ENCODE data around the gene SH2B3. TPM values are rescaled to one million over a fixed set of nuclear protein-coding genes. Genes with fewer than 3 reads are reported as not detected.

The SH2B3 gene
- total RNA-seq, 3 donors from 2014 or later, result 16.5 to 22.4 (median 20.5) TPM

DNA sequence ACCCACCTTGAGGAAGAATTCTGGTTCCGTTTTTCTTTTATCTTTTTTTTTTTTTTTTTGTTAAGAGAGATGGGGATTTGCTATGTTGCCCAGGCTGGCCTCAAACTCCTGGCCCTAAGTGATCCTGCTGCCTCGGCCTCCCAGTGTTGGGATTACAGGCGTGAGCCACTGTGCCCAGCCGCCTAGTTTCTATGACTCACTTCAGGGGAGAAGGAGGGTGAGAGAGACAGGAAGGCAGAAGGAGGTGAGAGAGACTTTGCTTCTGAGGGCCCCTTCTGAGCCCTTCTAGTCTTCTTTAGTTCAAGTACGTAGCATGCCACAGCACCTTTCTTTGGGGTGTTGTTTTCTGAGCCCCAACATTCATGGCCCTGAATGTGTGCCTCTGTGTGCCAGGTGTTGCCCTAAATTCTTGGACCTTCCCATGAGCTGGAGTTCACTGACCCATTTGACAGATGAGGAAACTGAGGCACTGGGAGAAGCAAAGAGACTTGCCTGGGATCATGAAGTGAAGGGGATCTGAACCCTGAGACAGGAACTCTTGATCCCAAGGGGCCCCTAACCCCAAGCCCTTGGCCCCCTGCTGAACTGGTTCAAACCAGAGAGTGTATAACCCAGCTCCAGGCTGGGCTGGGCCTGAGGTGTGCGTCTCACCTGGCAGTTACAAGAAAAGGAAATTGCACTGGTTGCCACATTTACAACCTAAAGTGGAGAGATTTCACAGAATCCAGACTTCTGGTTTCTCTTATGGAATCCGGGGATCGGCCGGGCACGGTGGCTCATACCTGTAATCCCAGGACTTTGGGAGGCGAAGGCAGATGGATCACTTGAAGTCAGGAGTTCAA lies 20.8 kb downstream of the SH2B3 start:
- H3K36me3 ChIP-seq (ENCODE audit: low read depth), result no peaks in the 10 kb centered on the region
- TF ChIP-seq, protein P1, sequence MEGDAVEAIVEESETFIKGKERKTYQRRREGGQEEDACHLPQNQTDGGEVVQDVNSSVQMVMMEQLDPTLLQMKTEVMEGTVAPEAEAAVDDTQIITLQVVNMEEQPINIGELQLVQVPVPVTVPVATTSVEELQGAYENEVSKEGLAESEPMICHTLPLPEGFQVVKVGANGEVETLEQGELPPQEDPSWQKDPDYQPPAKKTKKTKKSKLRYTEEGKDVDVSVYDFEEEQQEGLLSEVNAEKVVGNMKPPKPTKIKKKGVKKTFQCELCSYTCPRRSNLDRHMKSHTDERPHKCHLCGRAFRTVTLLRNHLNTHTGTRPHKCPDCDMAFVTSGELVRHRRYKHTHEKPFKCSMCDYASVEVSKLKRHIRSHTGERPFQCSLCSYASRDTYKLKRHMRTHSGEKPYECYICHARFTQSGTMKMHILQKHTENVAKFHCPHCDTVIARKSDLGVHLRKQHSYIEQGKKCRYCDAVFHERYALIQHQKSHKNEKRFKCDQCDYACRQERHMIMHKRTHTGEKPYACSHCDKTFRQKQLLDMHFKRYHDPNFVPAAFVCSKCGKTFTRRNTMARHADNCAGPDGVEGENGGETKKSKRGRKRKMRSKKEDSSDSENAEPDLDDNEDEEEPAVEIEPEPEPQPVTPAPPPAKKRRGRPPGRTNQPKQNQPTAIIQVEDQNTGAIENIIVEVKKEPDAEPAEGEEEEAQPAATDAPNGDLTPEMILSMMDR (IDR thresholded peaks at IDR 0.05), result no peak
- H3K9me3 ChIP-seq, result no peaks in the 10 kb centered on the region
- DNase-seq (peak; percentile 66 to 73 (median 69)), ATAC-seq (peak; percentile 73)
- intact Hi-C loops (cut with DNase I, micrococcal nuclease), result no loop called here
- peaks cover 55% of the 10 kb centered on the region for H3K4me1 ChIP-seq (ENCODE audit: low read depth)
- H3K4me3 ChIP-seq, result no peak overlapping the region

DNA sequence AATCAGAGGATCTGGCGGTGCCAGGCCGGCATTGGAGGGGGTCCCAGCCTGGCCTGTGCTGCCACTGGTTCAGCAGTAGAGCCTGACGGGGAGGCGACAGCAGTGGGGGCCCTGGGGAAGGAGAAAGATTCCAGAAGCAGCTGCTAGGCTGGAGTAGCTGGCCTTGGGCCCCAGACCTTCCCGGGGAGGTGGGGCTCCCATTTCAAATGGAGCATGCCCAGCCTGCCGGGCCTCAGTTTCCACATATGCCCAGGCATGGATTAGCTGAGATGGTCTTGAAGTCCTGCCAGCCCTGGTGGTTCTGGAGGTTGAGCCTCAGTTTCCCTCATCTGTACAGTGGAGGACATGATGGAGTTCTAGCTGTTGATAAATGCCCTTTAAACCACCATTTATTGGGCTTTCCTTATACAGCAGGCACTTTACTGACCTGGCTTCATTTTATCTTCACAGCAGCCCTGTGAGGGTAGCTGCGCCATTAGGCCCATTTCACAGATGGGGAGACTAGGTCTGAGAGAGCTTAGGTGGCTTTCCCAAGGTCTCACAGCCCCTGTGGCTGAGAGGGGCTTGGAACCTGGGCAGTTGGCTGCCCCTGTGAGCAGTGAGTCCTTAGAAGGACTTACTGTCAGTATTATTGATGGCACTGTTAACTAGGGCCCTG lies 21.8 kb downstream of the SH2B3 start:
- ATAC-seq (no peak), DNase-seq (peak in 2 of 3 donors; percentile 46 to 54)
- Histone ChIP-seq H3K4me1 (ENCODE audit: low read depth) (peaks cover 64% of the 10 kb centered on the region), H3K36me3 (ENCODE audit: low read depth) (no peaks in the 10 kb centered on the region), H3K4me3 (no peak overlapping the region), H3K9me3 (no peaks in the 10 kb centered on the region)
- TF ChIP-seq, protein P1 (IDR thresholded peaks at IDR 0.05), result no peak
- intact Hi-C loops (cut with DNase I, micrococcal nuclease), result no loop called here

DNA sequence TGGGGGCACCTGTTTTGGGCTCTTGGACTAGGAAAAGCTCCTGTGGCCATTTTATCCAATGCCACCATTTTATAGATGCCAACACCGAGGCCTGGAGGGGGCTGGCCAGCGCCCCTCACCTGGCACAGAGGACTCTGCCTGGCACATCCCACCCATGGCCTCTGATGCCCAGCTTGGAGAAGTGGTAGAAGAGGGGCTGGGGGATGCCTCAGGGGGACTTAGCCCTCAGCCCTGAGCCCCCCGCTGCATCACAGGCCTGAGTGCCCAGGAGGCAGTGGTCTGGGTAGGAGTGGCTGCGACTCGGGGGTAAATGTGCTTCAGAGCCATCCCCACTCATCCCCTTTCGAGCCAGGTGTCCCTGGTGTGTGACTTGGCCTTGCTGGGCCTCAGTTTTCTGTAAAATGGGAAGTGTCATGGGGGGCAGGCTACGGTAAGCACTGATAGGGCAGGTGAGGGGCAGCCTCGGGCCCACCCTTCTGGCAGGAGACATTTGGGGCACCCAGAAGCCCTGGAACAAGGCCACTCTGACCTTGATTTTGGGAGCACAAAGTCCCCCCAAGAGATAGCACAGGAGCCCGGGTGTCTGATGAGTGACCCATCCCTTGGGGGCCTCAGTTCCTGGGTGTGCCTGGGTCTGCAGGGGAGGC lies 22.5 kb downstream of the SH2B3 start:
- Histone ChIP-seq H3K4me1 (ENCODE audit: low read depth) (peaks cover 70% of the 10 kb centered on the region), H3K36me3 (ENCODE audit: low read depth) (no peaks in the 10 kb centered on the region), H3K9me3 (no peaks in the 10 kb centered on the region), H3K4me3 (no peak overlapping the region)
- DNase-seq, result peak in 1 of 3 donors; percentile 49
- intact Hi-C loops (cut with DNase I, micrococcal nuclease), result no loop called here
- ATAC-seq, result no peak
- TF ChIP-seq, protein P1 (IDR thresholded peaks at IDR 0.05), result no peak

DNA sequence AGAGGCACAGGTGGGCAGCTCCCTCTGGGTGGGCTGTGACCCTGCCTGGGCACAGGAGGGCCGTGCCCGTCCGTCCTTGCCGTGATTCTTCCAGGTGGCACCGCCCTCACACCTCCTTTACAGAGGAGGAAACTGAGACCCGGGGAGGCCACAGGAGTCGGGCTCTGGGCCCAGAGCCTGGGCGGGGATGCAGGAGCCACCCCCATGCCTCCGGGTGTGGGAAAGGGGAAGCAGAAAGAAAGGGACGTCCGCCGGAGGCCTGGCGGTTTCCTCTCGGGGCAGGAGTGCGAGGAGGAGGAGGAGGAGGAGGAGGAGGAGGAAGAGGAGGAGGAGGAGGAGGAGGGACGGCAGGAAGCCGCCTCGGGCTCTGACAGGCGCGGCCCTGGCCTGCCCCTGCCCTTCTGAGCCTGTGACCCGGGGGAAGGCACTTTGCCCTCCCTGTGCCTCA lies 23.0 kb downstream of the SH2B3 start:
- no peak overlapping the region for H3K4me3 ChIP-seq
- H3K36me3 ChIP-seq (ENCODE audit: low read depth), result no peaks in the 10 kb centered on the region
- ATAC-seq (peak; percentile 40), DNase-seq (peak; percentile 65 to 89 (median 79))
- H3K9me3 ChIP-seq, result no peaks in the 10 kb centered on the region
- intact Hi-C loops (cut with DNase I, micrococcal nuclease), result no loop called here
- TF ChIP-seq, protein P1 (IDR thresholded peaks at IDR 0.05), result no peak
- H3K4me1 ChIP-seq (ENCODE audit: low read depth), result peaks cover 76% of the 10 kb centered on the region

DNA sequence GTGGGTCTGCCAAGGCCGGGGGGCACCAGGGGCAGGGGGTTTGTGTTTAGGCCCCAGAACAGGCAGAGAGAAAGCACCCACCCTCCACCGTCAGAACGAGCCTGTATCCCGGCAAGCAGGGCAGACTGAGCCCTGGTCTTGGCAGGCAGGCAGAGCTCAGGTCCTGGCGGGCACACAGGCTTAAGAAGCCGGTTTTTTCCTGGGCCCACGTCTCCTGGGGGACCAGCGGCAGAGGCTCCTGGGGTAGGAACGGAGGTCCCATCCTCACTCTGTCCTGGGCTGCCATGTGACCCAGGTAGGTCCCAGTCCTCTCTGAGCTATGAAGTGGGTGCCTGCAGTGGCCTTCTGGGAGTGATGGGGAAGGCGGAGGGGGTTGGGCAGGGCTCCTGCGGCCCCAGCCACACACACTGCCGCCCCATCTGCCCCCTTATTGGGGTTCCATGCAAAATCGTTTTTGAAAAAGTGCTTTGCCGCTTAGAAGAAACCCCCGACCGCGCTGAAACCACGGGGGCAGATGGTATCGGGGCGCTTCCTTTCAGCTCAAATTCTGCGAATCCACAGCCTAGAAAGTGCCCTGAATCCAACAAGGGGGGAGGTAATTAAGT lies 24.2 kb downstream of the SH2B3 start:
- Histone ChIP-seq H3K4me1 (ENCODE audit: low read depth) (peaks cover 88% of the 10 kb centered on the region), H3K36me3 (ENCODE audit: low read depth) (no peaks in the 10 kb centered on the region), H3K4me3 (no peak overlapping the region), H3K9me3 (no peaks in the 10 kb centered on the region)
- DNase-seq (peak; percentile 54 to 63 (median 58)), ATAC-seq (no peak)
- intact Hi-C loops (cut with DNase I, micrococcal nuclease), result no loop called here
- TF ChIP-seq, protein P1 (IDR thresholded peaks at IDR 0.05), result no peak

Measured in mucosa of descending colon (tissue), 3 donors.